CD4-positive, alpha-beta T cell treated with Interleukin-21 for 1 hour (primary cell): Measurements from ENCODE around the gene MYO9A.
"Not testable (repeated sequence)": the region's sequence is repeated elsewhere in the genome, so short reads cannot be mapped to it uniquely, and the experiment has no call there.

Experiments
- DNase-seq: peaks from one replicate; pipeline ENCODE4 v3.0.0-alpha.2; 2020

MYO9A gene

GRCh38 chr15:71939981-71940588 is 177.9 kb downstream of the MYO9A start:
- DNase-seq, result no peak

- no peak for DNase-seq
These were observed 180.2 kb downstream of the MYO9A start for GRCh38 chr15:71937650-71938311.

DNA sequence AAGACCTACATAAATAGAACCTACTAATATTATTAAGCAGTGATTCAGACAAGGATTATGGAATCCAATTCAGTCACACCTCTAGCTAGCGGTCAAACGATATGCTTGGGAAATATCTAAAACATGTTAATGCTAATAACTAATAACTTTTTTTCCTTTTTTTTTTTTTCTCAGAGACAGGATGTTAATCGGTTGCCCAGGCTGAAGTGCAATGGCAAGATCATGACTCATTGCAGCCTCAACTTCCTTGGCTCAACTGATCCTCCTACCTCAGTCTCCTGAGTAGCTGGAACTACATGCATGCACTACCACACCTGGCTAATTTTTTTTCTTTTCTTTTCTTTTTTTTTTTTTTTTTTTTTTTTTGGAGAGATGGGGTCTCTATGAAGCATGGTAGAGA is 183.5 kb downstream of the MYO9A start:
- no peak for DNase-seq

DNA sequence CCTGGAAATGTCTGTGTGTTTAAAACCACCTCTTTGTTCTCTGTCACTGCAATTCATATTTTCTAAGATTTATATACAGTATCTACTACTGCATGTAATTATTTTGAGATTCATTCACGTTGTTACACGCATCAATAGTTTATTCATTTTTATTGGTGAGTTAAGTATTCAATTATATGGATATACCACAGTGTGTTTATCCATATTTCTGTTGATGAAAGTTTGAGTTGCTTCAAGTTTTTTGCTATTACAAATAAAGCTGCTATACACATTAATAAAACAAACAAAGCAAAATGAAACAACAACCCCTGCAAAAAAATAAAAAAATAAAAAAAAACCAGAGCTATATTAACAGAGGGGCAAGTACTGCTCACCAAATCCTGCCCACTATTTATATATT is 185.3 kb downstream of the MYO9A start:
- DNase-seq, result no peak

- no peak for DNase-seq
These were observed 186.7 kb downstream of the MYO9A start for GRCh38 chr15:71931261-71931660.

GRCh38 chr15:71925145-71925544 is 192.8 kb downstream of the MYO9A start:
- no peak for DNase-seq

- DNase-seq, result no peak
These were observed 196.8 kb downstream of the MYO9A start for GRCh38 chr15:71921191-71921590.

GRCh38 chr15:71920573-71920972 is 197.4 kb downstream of the MYO9A start:
- no peak for DNase-seq

DNA sequence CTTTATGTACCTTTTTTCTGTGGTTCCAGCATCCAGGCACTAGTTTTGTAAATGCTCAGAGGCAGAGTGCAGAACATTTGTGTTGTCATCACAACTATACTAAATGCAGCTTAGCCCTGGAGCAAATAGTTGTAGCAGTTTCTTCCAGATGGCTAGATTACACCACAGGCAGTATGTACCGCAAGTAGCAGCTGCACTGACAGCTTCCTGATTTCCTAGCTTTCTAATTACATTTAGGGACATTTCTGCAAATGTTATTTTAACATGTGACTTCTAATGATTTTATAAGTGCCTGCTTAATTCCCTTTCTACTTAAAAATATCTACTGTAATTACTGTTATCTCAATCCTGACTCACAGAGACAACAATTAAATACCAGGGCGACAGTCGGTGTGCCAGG is 201.1 kb downstream of the MYO9A start:
- DNase-seq, result no peak

DNA sequence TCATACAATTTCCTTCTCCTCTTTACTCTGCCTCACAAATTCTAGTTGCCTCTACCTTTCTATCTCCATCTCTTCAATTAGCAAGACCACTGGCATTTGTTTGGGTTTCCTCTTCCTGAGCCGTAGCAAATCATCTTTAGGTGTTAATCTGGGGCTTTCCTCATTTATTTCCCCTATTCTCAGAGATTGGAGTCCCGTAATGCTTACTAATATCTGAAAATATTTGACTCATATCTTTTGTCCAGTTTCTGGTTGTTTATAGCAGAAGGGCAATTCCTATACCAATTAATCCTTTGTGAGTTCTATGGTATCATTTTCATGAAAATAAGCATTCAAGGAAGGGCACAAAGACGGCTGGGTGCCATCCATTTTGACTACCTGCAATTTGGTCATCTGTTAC is 203.9 kb downstream of the MYO9A start:
- no peak for DNase-seq

GRCh38 chr15:71899674-71900073 is 218.3 kb downstream of the MYO9A start:
- no peak for DNase-seq

DNA sequence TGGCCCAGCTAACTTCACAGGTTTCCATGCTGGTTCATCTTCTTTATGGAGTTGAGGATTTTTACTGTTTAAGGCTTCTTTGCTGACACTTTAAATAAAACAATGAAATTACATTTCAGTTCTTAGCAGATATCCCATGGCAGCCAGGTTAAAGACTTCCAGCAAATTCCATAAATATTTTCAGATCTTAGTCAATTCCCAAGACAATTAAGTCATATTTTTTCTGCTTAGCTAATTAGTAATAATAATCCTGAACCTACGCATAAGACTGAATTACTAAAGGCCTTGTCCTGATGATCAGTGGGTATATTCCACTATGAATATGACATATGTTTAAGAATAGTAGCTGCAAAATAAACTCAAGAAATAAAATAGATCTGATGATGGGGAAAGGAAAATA is 224.3 kb downstream of the MYO9A start:
- DNase-seq, result no peak

DNA sequence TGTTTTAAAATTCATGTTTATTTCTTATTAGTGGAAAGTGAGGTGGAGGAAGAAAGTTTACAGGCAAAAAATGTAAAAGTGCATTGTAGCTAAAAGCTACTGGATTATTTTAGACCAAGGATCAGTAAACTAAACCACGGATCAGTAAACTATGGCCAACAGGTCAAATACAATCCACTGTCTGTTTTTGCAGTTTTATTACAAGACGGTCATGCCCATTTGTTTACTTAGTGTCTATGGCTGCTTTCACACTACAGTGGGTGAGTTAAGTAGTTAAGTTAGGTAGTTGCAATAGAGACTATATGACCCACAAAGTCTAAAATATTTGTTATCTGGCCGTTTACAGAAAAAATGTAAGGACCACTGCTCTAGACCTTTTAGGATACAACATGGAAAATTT is 225.6 kb downstream of the MYO9A start:
- no peak for DNase-seq

- DNase-seq, result no peak
These were observed 226.9 kb downstream of the MYO9A start for GRCh38 chr15:71891026-71891425.

GRCh38 chr15:71889947-71890346 is 228.0 kb downstream of the MYO9A start:
- DNase-seq, result no peak

DNA sequence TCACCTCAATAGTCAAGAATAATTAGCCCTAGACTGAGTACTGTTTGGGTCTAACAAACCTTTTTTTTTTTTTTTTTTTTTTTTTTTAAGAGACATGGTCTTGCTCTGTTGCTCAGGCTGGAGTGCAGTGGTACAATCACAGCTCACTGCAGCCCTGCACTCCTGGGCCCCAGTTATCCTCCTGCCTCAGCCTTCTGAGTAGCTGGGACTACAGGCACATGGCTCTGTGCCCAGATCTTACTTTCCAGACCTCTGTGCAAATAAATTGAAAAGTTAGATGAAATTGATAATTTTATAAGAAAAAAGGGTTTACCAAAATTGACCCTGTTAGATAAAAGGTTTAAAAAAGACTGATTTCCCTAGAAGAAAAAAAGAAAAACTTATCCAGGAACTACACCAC is 228.6 kb downstream of the MYO9A start:
- no peak for DNase-seq

- no peak for DNase-seq
These were observed 229.2 kb downstream of the MYO9A start for GRCh38 chr15:71888797-71889196.

DNA sequence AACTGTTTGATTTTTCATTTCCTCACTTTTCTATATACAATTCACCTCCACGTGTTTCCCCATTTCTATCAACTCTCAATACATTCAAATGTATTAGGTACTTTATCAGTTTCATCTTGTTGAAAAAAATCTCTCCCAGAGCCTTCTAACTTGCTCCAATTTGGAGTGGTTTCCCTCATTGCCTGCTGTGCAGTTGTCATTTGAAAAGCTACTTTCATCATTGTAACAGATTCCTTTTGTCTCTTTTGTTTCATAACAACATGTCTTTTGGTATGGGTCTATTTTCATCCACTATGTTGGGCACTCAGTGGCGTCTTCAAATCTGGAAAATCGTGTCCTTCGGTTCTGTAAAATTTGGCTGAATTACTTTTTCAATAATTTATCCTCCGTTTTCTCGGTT is 232.6 kb downstream of the MYO9A start:
- no peak for DNase-seq

GRCh38 chr15:71883447-71883846 is 234.5 kb downstream of the MYO9A start:
- no peak for DNase-seq

DNA sequence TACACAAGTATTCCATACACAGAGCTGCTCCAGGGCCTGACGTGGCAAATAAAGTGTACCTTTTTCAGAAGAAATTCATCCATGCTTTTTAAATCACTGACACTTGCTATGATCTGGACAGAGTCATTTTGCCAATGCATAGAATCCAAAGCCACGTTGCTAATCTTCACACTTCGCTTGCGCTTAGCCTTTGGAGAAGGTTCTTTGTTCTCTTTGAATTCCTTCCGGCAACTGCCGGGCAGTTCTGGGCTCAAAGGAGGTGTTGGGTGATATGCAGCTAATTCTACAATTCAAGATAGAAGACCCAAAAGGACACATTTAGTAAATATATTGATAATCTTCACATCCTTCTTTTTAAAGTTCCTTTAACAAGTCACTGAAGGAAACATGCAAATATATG is 237.7 kb downstream of the MYO9A start:
- no peak for DNase-seq

- DNase-seq, result no peak
These were observed 243.7 kb downstream of the MYO9A start for GRCh38 chr15:71874245-71874644.

DNA sequence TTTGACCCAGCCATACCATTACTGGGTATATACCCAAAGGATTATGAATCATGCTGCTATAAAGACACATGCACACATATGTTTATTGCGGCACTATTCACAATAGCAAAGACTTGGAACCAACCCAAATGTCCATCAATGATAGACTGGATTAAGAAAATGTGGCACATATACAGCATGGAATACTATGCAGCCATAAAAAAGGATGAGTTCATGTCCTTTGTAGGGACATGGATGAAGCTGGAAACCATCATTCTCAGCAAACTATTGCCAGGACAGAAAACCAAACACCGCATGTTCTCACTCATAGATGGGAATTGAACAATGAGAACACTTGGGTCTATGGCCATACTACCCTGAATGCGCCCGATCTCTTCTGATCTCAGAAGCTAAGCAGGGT is 259.7 kb downstream of the MYO9A start:
- not testable (repeated sequence) for DNase-seq

DNA sequence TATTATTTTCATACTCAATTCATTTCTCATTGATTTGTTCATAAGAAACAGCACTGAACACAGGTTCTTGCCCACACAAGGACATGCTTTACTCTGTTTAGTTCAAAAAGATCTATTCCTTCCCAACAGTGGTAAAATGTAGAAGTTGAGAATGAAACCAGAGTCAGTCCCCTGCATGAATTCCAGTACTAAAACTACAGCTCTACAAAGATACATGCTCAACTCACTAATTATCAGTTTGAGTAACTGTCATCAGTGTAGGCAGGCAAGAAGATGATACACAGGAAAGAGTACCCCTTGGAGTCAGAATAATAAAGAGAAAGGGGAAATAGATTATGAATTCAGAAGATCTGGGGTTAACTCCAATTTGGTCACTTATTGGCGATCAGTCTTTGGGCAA is 264.4 kb downstream of the MYO9A start:
- no peak for DNase-seq

DNA sequence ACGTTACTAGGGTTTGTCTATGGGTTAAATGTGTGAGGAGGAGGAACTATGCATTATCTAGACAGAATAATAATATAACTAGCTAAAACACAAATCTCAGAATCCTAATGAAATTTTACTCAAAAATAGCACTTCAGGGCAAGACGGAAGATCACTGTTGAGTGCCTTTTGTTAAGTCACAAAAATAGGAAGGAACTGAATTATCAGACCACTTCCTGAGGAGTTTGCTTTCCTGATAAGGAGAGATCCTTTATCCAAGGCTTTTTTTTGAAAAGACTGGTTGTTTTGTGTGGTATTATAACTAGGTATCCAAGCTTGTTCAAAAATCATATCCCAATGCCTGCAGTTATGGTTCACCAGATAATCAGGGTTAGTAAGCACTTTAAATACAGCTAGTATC is 273.0 kb downstream of the MYO9A start:
- no peak for DNase-seq

DNA sequence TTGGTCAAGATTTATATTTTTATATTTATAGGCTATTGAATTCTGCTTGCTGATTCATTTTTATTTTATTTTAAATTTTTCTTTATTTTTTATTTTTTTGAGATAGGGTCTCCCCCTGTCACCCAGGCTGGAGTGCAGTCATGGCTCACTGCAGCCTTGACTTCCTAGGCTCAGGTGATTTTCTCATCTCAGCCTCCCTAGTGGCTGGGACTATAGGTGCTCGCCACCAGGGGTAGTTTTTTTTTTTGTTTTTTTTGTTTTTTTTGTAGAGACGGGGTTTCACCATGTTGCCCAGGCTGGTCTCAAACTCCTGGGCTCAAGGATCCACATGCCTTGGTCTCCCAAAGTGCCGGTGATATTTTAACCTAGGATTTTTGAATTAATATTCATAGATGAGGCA is 276.4 kb downstream of the MYO9A start:
- no peak for DNase-seq
